Measurements from ENCODE around the gene TLDC2.

GRCh38 chr20:36908603-36909002 lies 32.7 kb downstream of the TLDC2 start:
- TF ChIP-seq, protein P1, sequence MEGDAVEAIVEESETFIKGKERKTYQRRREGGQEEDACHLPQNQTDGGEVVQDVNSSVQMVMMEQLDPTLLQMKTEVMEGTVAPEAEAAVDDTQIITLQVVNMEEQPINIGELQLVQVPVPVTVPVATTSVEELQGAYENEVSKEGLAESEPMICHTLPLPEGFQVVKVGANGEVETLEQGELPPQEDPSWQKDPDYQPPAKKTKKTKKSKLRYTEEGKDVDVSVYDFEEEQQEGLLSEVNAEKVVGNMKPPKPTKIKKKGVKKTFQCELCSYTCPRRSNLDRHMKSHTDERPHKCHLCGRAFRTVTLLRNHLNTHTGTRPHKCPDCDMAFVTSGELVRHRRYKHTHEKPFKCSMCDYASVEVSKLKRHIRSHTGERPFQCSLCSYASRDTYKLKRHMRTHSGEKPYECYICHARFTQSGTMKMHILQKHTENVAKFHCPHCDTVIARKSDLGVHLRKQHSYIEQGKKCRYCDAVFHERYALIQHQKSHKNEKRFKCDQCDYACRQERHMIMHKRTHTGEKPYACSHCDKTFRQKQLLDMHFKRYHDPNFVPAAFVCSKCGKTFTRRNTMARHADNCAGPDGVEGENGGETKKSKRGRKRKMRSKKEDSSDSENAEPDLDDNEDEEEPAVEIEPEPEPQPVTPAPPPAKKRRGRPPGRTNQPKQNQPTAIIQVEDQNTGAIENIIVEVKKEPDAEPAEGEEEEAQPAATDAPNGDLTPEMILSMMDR (IDR thresholded peaks at IDR 0.05; ENCODE audit: insufficient read depth, low read depth, low read length): no peak
- TF ChIP-seq EZH2 (IDR thresholded peaks at IDR 0.05; ENCODE audit: insufficient read depth, low read length): no peak

All from astrocyte (in vitro differentiated cells and primary cell).